Occipital lobe (tissue), 3 donors: ENCODE data around the gene ZDHHC19. TPM values are rescaled to one million over a fixed set of nuclear protein-coding genes. Genes with fewer than 3 reads are reported as not detected.

Source experiments
- DNase-seq: peaks from one replicate; lab custom pipeline; 2025; lab: John Stamatoyannopoulos, UW
- small RNA-seq: library from RNA; depleted of rRNA; stranded (forward); fragments of <200 nt; gene quantifications from one replicate; pipeline ENCODE3, GENCODE V24; 2014
- total RNA-seq: library from RNA; depleted of rRNA; stranded (reverse); fragments of >200 nt; gene quantifications from one replicate; pipeline ENCODE4 v1.2.3, GENCODE V29; 2014

ZDHHC19 gene
- total RNA-seq, 1 donor from 2014 or later = not detected

DNA sequence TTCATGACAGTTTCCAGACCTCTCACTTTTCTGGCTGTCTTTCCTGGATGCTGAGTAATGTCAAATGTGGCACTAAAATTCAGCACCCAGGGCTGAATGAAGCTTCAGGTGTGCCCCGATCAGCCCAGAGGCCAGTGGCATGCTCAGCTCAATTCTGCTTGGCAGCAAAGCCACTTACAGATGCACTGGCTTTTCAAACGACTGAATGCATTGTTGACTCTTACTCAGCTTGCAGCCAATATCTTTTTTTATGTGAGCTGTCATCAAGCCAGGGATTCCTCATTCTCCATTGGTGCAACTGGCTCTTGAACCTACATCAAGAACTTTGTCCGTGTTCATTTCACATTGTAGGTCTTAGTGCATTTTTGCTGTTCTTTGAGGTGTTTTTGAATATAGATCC lies 60.7 kb downstream of the ZDHHC19 start:
- no peak for DNase-seq

DNA sequence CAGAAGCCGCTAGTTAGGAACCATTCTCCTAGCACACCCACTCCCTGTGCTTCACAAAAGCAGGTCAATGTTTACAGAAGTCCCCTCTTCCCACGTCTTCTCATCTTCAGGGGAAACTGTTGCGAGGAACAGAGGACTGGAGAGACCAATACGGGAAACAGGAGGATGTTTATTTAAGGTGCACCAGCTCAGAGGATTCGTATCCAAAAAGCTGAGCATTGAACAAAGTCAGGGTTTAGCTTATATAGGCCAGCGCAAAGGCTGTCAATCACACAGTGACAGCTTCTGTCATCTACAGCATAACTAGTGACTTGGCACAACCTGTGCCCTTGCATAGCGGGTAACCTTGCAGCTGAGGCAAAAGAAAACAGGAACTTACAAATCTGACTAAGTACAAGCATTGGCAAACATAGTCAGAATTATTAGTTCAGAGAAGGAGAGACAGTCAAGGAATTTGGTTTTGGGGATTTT lies 61.3 kb downstream of the ZDHHC19 start:
- no peak for DNase-seq

GRCh38 chr3:196149375-196149774 lies 61.8 kb downstream of the ZDHHC19 start:
- no peak for DNase-seq

Small RNA genes within 50 kb of the gene (small RNA-seq; reads per million reads assigned to genes)
- gene RF00019 = not detected

Other genes starting within 250 kb of the ZDHHC19 start
- 113 TPM for gene TFRC, start 129.3 kb downstream of the ZDHHC19 start, total RNA-seq
- gene SLC51A, start 5.1 kb upstream of the ZDHHC19 start, total RNA-seq = not detected
- gene PCYT1A, start 76.3 kb upstream of the ZDHHC19 start, total RNA-seq = 18.6 TPM
- gene DYNLT2B, start 106.8 kb upstream of the ZDHHC19 start, total RNA-seq = 33.8 TPM
- gene TM4SF19, start 127.0 kb upstream of the ZDHHC19 start, total RNA-seq = not detected
- 65.0 TPM for gene UBXN7, start 221.0 kb upstream of the ZDHHC19 start, total RNA-seq